ENCODE data around the gene GRK1.
"Not testable (repeated sequence)": the region's sequence is repeated elsewhere in the genome, so short reads cannot be mapped to it uniquely, and the experiment has no call there.

GRK1 gene

DNA sequence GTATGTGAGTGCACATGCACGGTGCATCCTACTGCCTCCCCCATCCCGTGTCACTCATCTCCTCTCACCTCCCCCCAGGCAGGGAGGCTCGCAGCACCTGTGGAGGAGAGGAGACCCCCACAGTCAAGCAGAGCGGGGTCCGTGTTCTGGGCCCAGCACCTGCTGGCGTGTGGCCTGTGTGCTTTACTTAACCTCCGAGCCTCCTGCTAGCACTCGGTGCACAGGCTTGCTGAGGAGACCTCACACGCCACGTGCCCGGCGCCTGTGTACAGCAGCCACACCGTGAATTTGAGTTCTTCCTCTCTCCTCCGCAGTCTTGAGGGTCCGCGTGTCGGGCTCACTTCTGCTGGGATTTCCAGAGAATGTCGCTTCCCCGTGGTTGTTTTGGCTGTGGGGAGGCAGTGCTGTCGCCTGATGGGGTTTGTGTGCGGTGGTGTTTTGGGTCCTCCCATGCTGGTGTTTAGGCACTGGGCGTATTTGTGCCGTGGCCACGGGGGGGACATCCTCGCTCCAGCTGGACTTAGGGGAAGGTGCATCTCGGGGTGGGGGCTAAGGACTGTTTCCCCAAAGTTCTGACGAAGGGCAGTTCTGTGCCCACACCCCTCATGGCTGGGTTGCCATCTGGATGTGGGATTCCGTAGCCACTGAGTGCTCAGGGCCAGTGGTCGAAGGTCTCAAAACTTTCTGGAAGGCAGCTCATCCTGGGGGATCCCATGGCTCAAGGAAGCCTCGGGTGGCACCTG, 57.2 kb downstream of the GRK1 start:
- H3K36me3 ChIP-seq (ENCODE audit: low read length) = no peaks in the 10 kb centered on the region
- no peak overlapping the region for H3K4me2 ChIP-seq (ENCODE audit: low read depth, low read length, poor library complexity, severe bottlenecking)
- no peaks in the 10 kb centered on the region for H3F3A ChIP-seq (ENCODE audit: insufficient read depth)
- H3K4me3 ChIP-seq (ENCODE audit: insufficient read depth, low read length, poor library complexity, severe bottlenecking) = no peak overlapping the region
- H3K27ac ChIP-seq (ENCODE audit: low read depth, low read length) = no peak overlapping the region
- H3K9me2 ChIP-seq (replicated peaks; ENCODE audit: insufficient read depth, low read length) = no peaks in the 10 kb centered on the region
- no peaks in the 10 kb centered on the region for H3K27me3 ChIP-seq (ENCODE audit: low read length)
- H3K9me3 ChIP-seq (ENCODE audit: insufficient read depth, low read length) = no peaks in the 10 kb centered on the region
- H3K79me2 ChIP-seq (ENCODE audit: insufficient read depth, low read length) = no peaks in the 10 kb centered on the region
- no peaks in the 10 kb centered on the region for H4K20me1 ChIP-seq (ENCODE audit: low read depth, low read length)
- H3K9ac ChIP-seq (ENCODE audit: low read length) = no peak overlapping the region
- H2AFZ ChIP-seq (ENCODE audit: low read depth, low read length, severe bottlenecking) = no peak overlapping the region
- TF ChIP-seq, protein P1, sequence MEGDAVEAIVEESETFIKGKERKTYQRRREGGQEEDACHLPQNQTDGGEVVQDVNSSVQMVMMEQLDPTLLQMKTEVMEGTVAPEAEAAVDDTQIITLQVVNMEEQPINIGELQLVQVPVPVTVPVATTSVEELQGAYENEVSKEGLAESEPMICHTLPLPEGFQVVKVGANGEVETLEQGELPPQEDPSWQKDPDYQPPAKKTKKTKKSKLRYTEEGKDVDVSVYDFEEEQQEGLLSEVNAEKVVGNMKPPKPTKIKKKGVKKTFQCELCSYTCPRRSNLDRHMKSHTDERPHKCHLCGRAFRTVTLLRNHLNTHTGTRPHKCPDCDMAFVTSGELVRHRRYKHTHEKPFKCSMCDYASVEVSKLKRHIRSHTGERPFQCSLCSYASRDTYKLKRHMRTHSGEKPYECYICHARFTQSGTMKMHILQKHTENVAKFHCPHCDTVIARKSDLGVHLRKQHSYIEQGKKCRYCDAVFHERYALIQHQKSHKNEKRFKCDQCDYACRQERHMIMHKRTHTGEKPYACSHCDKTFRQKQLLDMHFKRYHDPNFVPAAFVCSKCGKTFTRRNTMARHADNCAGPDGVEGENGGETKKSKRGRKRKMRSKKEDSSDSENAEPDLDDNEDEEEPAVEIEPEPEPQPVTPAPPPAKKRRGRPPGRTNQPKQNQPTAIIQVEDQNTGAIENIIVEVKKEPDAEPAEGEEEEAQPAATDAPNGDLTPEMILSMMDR (IDR thresholded peaks at IDR 0.05; ENCODE audit: insufficient read depth, low read length, poor library complexity, severe bottlenecking) = no peak
- no peak for TF ChIP-seq EZH2phosphoT487 (conservative IDR thresholded peaks at IDR 0.05; ENCODE audit: low read length)

DNA sequence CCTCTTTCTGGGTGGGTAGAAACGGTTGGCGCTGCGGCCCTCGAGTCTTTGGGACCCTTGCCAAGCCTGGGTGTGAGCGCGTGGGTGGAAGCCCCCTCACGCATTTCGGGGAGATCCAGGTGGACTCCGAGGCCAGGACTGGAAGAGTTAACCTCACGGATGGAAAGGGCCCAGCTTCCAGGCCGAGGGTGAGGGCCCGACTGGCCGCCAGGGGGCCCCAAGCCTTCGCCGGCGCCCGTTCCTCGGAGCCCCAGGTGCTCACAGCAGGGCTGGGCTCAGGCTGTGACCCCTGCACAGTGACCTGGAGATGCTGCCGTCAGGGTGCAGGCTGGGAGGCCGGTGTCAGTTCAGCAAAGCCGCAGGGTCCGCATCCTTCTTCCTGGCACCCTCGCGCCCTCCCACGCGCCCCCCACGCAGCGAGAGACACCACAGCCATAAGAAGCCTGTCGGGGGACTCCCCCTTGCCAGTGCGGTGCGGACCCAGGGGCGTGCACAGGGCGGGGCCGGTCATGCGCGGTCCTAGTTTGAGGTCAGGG, 57.8 kb downstream of the GRK1 start:
- H3K9ac ChIP-seq (ENCODE audit: low read length) = no peak overlapping the region

GRCh38 chr13:113725329-113726105, 58.5 kb downstream of the GRK1 start:
- not testable (repeated sequence) for H3K27me3 ChIP-seq (ENCODE audit: low read length); H3K4me2 ChIP-seq (ENCODE audit: low read depth, low read length, poor library complexity, severe bottlenecking); H2AFZ ChIP-seq (ENCODE audit: low read depth, low read length, severe bottlenecking); H3K36me3 ChIP-seq (ENCODE audit: low read length); H3K9me3 ChIP-seq (ENCODE audit: insufficient read depth, low read length); H3F3A ChIP-seq (ENCODE audit: insufficient read depth); H3K79me2 ChIP-seq (ENCODE audit: insufficient read depth, low read length); H4K20me1 ChIP-seq (ENCODE audit: low read depth, low read length); H3K9me2 ChIP-seq (replicated peaks; ENCODE audit: insufficient read depth, low read length); H3K27ac ChIP-seq (ENCODE audit: low read depth, low read length); H3K9ac ChIP-seq (ENCODE audit: low read length); H3K4me3 ChIP-seq (ENCODE audit: insufficient read depth, low read length, poor library complexity, severe bottlenecking)

More for the DNA sequence above, 57.8 kb downstream of the GRK1 start:
- H3K4me3 ChIP-seq (ENCODE audit: insufficient read depth, low read length, poor library complexity, severe bottlenecking) = no peak overlapping the region
- no peak overlapping the region for H3K4me2 ChIP-seq (ENCODE audit: low read depth, low read length, poor library complexity, severe bottlenecking)
- no peaks in the 10 kb centered on the region for H3K9me3 ChIP-seq (ENCODE audit: insufficient read depth, low read length)
- no peaks in the 10 kb centered on the region for H3K9me2 ChIP-seq (replicated peaks; ENCODE audit: insufficient read depth, low read length)
- H3K27ac ChIP-seq (ENCODE audit: low read depth, low read length) = no peak overlapping the region
- H3F3A ChIP-seq (ENCODE audit: insufficient read depth) = no peaks in the 10 kb centered on the region
- H4K20me1 ChIP-seq (ENCODE audit: low read depth, low read length) = no peaks in the 10 kb centered on the region
- no peak for TF ChIP-seq EZH2phosphoT487 (conservative IDR thresholded peaks at IDR 0.05; ENCODE audit: low read length)
- TF ChIP-seq, protein P1 (IDR thresholded peaks at IDR 0.05; ENCODE audit: insufficient read depth, low read length, poor library complexity, severe bottlenecking) = peak; percentile 36
- no peaks in the 10 kb centered on the region for H3K27me3 ChIP-seq (ENCODE audit: low read length)
- no peaks in the 10 kb centered on the region for H3K36me3 ChIP-seq (ENCODE audit: low read length)
- no peak overlapping the region for H2AFZ ChIP-seq (ENCODE audit: low read depth, low read length, severe bottlenecking)
- H3K79me2 ChIP-seq (ENCODE audit: insufficient read depth, low read length) = no peaks in the 10 kb centered on the region

DNA sequence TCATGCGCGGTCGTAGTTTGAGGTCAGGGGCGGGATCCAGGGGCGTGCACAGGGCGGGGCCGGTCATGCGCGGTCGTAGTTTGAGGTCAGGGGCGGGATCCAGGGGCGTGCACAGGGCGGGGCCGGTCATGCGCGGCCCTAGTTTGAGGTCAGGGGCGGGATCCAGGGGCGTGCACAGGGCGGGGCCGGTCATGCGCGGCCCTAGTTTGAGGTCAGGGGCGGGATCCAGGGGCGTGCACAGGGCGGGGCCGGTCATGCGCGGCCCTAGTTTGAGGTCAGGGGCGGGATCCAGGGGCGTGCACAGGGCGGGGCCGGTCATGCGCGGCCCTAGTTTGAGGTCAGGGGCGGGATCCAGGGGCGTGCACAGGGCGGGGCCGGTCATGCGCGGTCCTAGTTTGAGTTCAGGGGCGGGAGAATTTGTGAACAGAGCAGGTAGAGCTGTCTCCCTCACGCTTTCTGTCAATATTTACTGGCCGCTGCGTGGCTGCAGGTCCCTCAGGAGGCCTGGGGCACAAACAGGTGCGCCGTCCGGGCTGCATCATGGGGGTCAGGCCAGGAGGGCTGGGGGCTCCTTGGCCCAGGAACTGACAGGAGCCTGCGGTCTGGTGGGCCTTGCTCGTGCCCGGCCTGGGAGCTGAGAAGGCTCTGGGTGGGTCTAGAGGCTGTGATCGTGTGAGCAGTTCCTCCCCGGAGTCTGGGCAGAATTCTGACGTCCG, 59.2 kb downstream of the GRK1 start:
- H2AFZ ChIP-seq (ENCODE audit: low read depth, low read length, severe bottlenecking); H3K27ac ChIP-seq (ENCODE audit: low read depth, low read length); H3K27me3 ChIP-seq (ENCODE audit: low read length); H3F3A ChIP-seq (ENCODE audit: insufficient read depth); H3K9ac ChIP-seq (ENCODE audit: low read length); H3K36me3 ChIP-seq (ENCODE audit: low read length); H3K4me2 ChIP-seq (ENCODE audit: low read depth, low read length, poor library complexity, severe bottlenecking); H3K9me2 ChIP-seq (replicated peaks; ENCODE audit: insufficient read depth, low read length); H3K9me3 ChIP-seq (ENCODE audit: insufficient read depth, low read length); H4K20me1 ChIP-seq (ENCODE audit: low read depth, low read length); H3K79me2 ChIP-seq (ENCODE audit: insufficient read depth, low read length); H3K4me3 ChIP-seq (ENCODE audit: insufficient read depth, low read length, poor library complexity, severe bottlenecking): not testable (repeated sequence)

Measured in SU-DHL-6 (cell line).